Endothelial cell of umbilical vein (primary cell): ENCODE results near the gene RBMS2.
A peak's percentile ranks its signal among the peaks of the same experiment; 100 is the strongest.

Experiments used
- EZH2 ChIP-seq: IDR thresholded peaks from 2 replicates; pipeline ENCODE4 v1.6.1; 2012; ENCODE audit warnings: borderline replicate concordance, low read depth, mild to moderate bottlenecking, moderate library complexity, low read length, inconsistent platforms; ENCODE audit not compliant: severe bottlenecking
- FOS ChIP-seq: IDR thresholded peaks from 2 replicates; pipeline ENCODE4 v1.6.1; 2011; ENCODE audit warnings: mild to moderate bottlenecking, low read length, moderate library complexity, borderline replicate concordance; ENCODE audit not compliant: insufficient read depth
- MYC ChIP-seq: IDR thresholded peaks from one replicate; pipeline ENCODE4 v1.6.1; 2011; ENCODE audit warnings: mild to moderate bottlenecking, low read depth, low read length
- POLR2A ChIP-seq: IDR thresholded peaks from 2 replicates; pipeline ENCODE4 v1.6.1; 2012; ENCODE audit warnings: low read depth, mild to moderate bottlenecking, control low read depth, low read length
- POLR2AphosphoS5 ChIP-seq: IDR thresholded peaks from 2 replicates; pipeline ENCODE4 v1.6.1; 2012; ENCODE audit warnings: low read depth, mild to moderate bottlenecking, control low read depth, low read length, moderate library complexity; ENCODE audit not compliant: insufficient read depth
- TF ChIP-seq, protein P1 (sequence below), 2 donors: IDR thresholded peaks; 1 replicate in 1 of 2; 2 replicates in 1 of 2; pipeline ENCODE4 v1.5.1; 2011; ENCODE audit warnings: low read length in 2 of 2, mild to moderate bottlenecking in 2 of 2, moderate library complexity in 2 of 2, control low read depth in 1 of 2, inconsistent platforms in 1 of 2, low read depth in 1 of 2; ENCODE audit not compliant: insufficient read depth in 1 of 2; ENCODE audit errors: extremely low read depth in 1 of 2
- TF ChIP-seq, protein P2 (sequence below): IDR thresholded peaks from 2 replicates; pipeline ENCODE4 v1.6.1; 2011; ENCODE audit not compliant: insufficient read depth, insufficient read length

DNA sequence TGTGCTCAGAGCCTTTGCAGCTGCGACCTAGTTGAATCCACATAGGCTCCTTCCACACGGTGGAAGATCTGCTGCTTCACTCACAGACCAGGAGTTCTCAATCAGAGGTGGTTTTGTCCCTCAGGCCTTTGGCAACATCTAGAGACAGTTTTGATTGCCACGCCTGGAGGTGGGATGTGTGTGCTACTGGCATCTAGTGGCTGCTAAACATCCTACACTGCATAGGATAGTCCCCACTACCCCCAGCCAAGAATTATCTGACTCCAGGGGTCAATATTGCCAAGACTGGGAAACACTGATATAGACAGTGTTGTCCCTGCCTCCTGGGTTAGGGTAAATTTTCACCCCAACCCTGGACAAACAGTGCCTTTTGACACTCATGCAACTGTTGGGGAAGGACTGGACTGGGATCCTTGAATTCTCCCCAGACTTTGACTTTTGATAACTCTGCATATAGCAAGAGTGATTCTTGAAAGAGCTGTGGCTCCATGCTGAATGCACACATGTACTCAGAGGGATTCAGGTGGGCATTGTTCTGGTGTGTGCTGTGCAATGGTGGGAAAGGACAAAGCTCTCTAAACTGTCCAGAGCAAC, 68.7 kb downstream of the RBMS2 start:
- TF ChIP-seq, protein P1, sequence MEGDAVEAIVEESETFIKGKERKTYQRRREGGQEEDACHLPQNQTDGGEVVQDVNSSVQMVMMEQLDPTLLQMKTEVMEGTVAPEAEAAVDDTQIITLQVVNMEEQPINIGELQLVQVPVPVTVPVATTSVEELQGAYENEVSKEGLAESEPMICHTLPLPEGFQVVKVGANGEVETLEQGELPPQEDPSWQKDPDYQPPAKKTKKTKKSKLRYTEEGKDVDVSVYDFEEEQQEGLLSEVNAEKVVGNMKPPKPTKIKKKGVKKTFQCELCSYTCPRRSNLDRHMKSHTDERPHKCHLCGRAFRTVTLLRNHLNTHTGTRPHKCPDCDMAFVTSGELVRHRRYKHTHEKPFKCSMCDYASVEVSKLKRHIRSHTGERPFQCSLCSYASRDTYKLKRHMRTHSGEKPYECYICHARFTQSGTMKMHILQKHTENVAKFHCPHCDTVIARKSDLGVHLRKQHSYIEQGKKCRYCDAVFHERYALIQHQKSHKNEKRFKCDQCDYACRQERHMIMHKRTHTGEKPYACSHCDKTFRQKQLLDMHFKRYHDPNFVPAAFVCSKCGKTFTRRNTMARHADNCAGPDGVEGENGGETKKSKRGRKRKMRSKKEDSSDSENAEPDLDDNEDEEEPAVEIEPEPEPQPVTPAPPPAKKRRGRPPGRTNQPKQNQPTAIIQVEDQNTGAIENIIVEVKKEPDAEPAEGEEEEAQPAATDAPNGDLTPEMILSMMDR (IDR thresholded peaks at IDR 0.05; ENCODE audit: extremely low read depth in 1 of 2, insufficient read depth in 1 of 2, low read depth in 1 of 2, low read length in 2 of 2): peak; percentile 39 to 49
- no peak for TF ChIP-seq POLR2AphosphoS5
- TF ChIP-seq POLR2A: no peak
- TF ChIP-seq, protein P2, sequence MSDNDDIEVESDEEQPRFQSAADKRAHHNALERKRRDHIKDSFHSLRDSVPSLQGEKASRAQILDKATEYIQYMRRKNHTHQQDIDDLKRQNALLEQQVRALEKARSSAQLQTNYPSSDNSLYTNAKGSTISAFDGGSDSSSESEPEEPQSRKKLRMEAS: no peak
- no peak for TF ChIP-seq EZH2
- no peak for TF ChIP-seq FOS
- TF ChIP-seq MYC: no peak
